Activated CD4-positive, CD25-positive, alpha-beta regulatory T cell treated with anti-CD3 and anti-CD28 coated beads, Interleukin-2, amount 50 U/mL, for 16 hours (primary cell): ENCODE data around the gene STK11.

ENCODE experiments used
- DNase-seq: peaks from one replicate; pipeline ENCODE4 v3.0.0-alpha.2; 2020; ENCODE audit warnings: low read depth, low spot score

STK11 gene

GRCh38 chr19:1205114-1206099, at the start of gene STK11:
STK11 (plus strand) TSS chr19:1205778; CDS start chr19:1206914, 1,136 bp downstream.
- peak; percentile 98 for DNase-seq

GRCh38 chr19:1156305-1156801, 49.2 kb upstream of the STK11 start:
- no peak for DNase-seq

GRCh38 chr19:1156830-1157615, 48.6 kb upstream of the STK11 start:
- no peak for DNase-seq

- DNase-seq: no peak
Observed at GRCh38 chr19:1157931-1158884, 47.4 kb upstream of the STK11 start.

- no peak for DNase-seq
Observed at GRCh38 chr19:1158885-1159448, 46.6 kb upstream of the STK11 start.

- no peak for DNase-seq
Observed at GRCh38 chr19:1159864-1160595, 45.5 kb upstream of the STK11 start.

- no peak for DNase-seq
Observed at GRCh38 chr19:1161716-1162115, 43.9 kb upstream of the STK11 start.

GRCh38 chr19:1162404-1163282, 42.9 kb upstream of the STK11 start:
- DNase-seq: no peak

- no peak for DNase-seq
Observed at GRCh38 chr19:1163283-1163933, 42.2 kb upstream of the STK11 start.

GRCh38 chr19:1163934-1164683, 41.5 kb upstream of the STK11 start:
- DNase-seq: no peak

GRCh38 chr19:1164684-1165531, 40.7 kb upstream of the STK11 start:
- DNase-seq: no peak

GRCh38 chr19:1166872-1167573, 38.6 kb upstream of the STK11 start:
- DNase-seq: no peak

GRCh38 chr19:1167687-1168571, 37.6 kb upstream of the STK11 start:
- DNase-seq: no peak

GRCh38 chr19:1168572-1169410, 36.8 kb upstream of the STK11 start:
- DNase-seq: no peak
